ENCODE data around the gene CDHR3.

CDHR3 gene

GRCh38 chr7:106065575-106066500, 102.8 kb downstream of the CDHR3 start:
- DNase-seq (ENCODE audit: low read depth): no peak

- DNase-seq (ENCODE audit: low read depth): no peak
These were observed 104.6 kb downstream of the CDHR3 start for GRCh38 chr7:106067678-106068077.

- no peak for DNase-seq (ENCODE audit: low read depth)
These were observed 105.5 kb downstream of the CDHR3 start for GRCh38 chr7:106068538-106068961.

- no peak for DNase-seq (ENCODE audit: low read depth)
These were observed 105.9 kb downstream of the CDHR3 start for GRCh38 chr7:106068986-106069385.

- no peak for DNase-seq (ENCODE audit: low read depth)
These were observed 106.6 kb downstream of the CDHR3 start for GRCh38 chr7:106069471-106070200.

- DNase-seq (ENCODE audit: low read depth): no peak
These were observed 107.1 kb downstream of the CDHR3 start for GRCh38 chr7:106070201-106070551.

- no peak for DNase-seq (ENCODE audit: low read depth)
These were observed 107.6 kb downstream of the CDHR3 start for GRCh38 chr7:106070567-106071254.

- peak; percentile 12 for DNase-seq (ENCODE audit: low read depth)
These were observed 108.4 kb downstream of the CDHR3 start for GRCh38 chr7:106071356-106071998.

- DNase-seq (ENCODE audit: low read depth): no peak
These were observed 109.1 kb downstream of the CDHR3 start for GRCh38 chr7:106071999-106072714.

- DNase-seq (ENCODE audit: low read depth): no peak
These were observed 109.6 kb downstream of the CDHR3 start for GRCh38 chr7:106072715-106073091.

- no peak for DNase-seq (ENCODE audit: low read depth)
These were observed 110.6 kb downstream of the CDHR3 start for GRCh38 chr7:106073701-106074100.

- DNase-seq (ENCODE audit: low read depth): no peak
These were observed 111.2 kb downstream of the CDHR3 start for GRCh38 chr7:106074257-106074656.

- DNase-seq (ENCODE audit: low read depth): no peak
These were observed 112.9 kb downstream of the CDHR3 start for GRCh38 chr7:106075937-106076336.

- DNase-seq (ENCODE audit: low read depth): no peak
These were observed 113.5 kb downstream of the CDHR3 start for GRCh38 chr7:106076537-106076936.

GRCh38 chr7:106080300-106080987, 117.4 kb downstream of the CDHR3 start:
- DNase-seq (ENCODE audit: low read depth): no peak

GRCh38 chr7:106082087-106082854, 119.2 kb downstream of the CDHR3 start:
- no peak for DNase-seq (ENCODE audit: low read depth)
